AG09309 (cell line): ENCODE data around the gene SCN9A.
"Not testable (repeated sequence)": the region's sequence is repeated elsewhere in the genome, so short reads cannot be mapped to it uniquely, and the experiment has no call there.

Experiments used
- DNase-seq: peaks from one replicate; pipeline ENCODE4 v3.0.0-alpha.2; 2010; ENCODE audit warnings: low read depth
- H3K4me3 ChIP-seq: 2 replicates; pipeline ENCODE4 v1.5.1; 2011; ENCODE audit warnings: mild to moderate bottlenecking, low read depth, low read length, moderate library complexity; ENCODE audit not compliant: control insufficient read depth
- TF ChIP-seq, protein P1 (sequence below): IDR thresholded peaks from 2 replicates; pipeline ENCODE4 v1.5.1; 2011; ENCODE audit warnings: mild to moderate bottlenecking, low read depth, low read length, inconsistent platforms; ENCODE audit not compliant: insufficient read depth, control insufficient read depth; ENCODE audit errors: missing control alignments

SCN9A gene

DNA sequence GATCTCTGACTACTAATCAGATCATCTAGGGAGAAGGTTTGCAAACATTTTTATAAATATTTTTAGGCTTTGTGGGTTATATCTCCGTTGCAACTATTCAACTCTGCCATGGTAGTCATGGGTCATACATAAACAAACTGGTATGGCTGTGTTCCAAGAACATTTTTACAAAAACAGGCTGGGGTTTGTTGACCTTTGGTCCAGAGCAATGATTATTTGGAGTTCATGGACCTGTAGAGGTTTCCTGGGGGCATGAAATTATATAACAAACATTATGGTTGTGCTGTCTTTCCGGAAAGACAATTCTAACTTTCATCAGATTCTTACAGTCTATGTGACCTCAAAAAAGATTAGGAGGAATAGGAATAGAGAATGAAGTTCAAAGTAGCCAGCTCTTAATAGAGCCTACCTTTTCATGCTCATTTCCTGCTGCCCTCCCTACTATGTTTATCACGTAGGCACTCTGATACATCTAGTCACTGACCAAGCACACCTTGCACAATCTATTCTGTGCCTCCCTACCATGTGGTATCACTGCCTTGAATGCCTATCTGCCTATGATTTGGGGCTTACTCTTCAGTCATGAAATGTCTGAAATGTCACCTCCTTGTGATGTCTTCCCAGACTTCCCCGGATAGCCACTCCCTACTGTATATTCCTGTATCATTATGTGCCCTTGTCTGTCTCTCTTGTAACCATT, 145.6 kb downstream of the SCN9A start:
- H3K4me3 ChIP-seq: no peak overlapping the region
- DNase-seq: no peak
- TF ChIP-seq, protein P1, sequence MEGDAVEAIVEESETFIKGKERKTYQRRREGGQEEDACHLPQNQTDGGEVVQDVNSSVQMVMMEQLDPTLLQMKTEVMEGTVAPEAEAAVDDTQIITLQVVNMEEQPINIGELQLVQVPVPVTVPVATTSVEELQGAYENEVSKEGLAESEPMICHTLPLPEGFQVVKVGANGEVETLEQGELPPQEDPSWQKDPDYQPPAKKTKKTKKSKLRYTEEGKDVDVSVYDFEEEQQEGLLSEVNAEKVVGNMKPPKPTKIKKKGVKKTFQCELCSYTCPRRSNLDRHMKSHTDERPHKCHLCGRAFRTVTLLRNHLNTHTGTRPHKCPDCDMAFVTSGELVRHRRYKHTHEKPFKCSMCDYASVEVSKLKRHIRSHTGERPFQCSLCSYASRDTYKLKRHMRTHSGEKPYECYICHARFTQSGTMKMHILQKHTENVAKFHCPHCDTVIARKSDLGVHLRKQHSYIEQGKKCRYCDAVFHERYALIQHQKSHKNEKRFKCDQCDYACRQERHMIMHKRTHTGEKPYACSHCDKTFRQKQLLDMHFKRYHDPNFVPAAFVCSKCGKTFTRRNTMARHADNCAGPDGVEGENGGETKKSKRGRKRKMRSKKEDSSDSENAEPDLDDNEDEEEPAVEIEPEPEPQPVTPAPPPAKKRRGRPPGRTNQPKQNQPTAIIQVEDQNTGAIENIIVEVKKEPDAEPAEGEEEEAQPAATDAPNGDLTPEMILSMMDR: no peak

DNA sequence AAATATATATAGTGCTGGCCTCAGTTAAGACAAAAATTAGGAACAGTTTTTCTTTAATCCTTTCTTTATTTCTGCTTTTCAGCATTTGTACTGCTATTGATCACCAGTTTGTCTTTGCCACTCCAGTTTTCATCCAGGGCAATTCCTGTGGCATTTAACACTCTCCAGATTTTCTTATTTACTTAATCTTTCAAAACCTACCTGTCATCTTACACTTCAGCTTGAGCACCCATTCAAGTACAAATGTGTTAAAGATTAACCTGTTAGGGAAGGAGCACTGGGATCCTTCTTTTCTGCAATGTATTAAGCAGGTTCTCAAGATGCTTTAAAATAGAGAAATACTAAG, 146.1 kb downstream of the SCN9A start:
- TF ChIP-seq, protein P1: no peak
- no peak for DNase-seq
- H3K4me3 ChIP-seq: no peak overlapping the region

DNA sequence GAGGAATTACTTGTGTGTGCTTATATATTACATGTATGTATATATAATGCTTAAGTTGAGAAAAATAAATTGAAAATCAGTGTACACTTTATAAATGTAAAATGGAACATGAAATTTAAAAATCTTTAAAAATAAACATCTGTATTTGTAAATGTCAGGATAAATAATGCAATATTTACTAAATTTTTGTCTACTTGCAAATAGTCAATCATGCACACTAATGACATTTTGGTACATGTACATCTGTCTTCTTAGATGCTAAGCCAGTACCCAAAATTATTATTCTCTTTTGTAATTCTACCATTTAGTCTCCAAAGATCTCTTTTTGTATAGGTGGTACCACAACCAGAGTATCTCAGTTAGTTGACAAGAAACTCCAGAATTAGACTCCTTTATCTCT, 151.5 kb downstream of the SCN9A start:
- TF ChIP-seq, protein P1: no peak
- H3K4me3 ChIP-seq: no peak overlapping the region
- DNase-seq: no peak

GRCh38 chr2:166223298-166223697, 152.4 kb downstream of the SCN9A start:
- DNase-seq: no peak
- TF ChIP-seq, protein P1: no peak

GRCh38 chr2:166211079-166211478, 164.7 kb downstream of the SCN9A start:
- TF ChIP-seq, protein P1: no peak
- no peak for DNase-seq
- H3K4me3 ChIP-seq: no peak overlapping the region

More at GRCh38 chr2:166223298-166223697, 152.4 kb downstream of the SCN9A start:
- H3K4me3 ChIP-seq: no peak overlapping the region

DNA sequence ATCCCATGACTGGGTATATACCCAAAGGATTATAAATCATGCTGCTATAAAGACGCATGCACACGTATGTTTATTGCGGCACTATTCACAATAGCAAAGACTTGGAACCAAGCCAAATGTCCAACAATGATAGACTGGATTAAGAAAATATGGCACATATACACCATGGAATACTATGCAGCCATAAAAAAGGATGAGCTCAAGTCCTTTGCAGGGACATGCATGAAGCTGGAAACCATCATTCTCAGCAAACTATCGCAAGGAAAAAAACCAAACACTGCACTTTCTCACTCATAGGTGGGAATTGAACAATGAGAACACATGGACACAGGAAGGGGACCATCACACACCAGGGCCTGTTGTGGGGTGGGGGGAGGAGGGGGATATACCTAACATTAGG, 165.8 kb downstream of the SCN9A start:
- DNase-seq, H3K4me3 ChIP-seq: not testable (repeated sequence)

DNA sequence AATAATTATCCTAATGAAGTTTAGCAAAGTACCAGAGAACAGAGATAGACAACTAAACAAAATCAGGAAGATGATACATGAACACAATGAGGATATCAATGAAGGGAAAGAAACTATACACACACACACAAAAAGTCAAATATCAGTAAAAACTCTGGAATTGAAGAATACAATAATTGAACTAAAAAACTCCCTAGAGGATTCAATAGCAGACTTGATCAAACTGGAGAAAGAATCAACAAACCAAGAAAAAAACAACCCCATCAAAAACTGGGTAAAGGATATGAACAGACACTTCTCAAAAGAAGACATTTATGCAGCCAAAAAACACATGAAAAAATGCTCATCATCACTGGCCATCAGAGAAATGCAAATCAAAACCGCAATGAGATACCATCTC, 166.4 kb downstream of the SCN9A start:
- H3K4me3 ChIP-seq, DNase-seq: not testable (repeated sequence)

GRCh38 chr2:166206153-166206552, 169.6 kb downstream of the SCN9A start:
- not testable (repeated sequence) for DNase-seq, H3K4me3 ChIP-seq

DNA sequence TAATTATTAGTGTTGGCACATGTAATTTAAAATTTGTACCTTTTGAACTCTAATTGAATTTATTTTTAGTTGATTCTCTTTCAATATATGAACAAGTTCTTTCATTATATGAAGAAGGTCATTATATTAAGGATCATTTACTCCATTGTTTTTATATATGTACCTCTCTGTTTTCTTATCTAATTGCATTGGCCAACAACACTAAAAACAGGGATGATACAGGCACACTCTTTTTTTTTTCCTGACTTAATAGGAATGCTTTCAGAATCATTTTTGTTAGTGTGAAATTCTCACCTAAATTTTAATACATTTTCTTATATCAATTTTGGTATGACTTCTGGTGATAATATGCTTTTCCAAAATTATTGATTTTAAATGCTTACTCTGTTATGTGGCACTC, 173.0 kb downstream of the SCN9A start:
- no peak overlapping the region for H3K4me3 ChIP-seq
- TF ChIP-seq, protein P1: no peak
- no peak for DNase-seq
